ENCODE measurements around the gene MGLL.

Gene MGLL

GRCh38 chr3:127787071-127787490 lies 35.2 kb downstream of the MGLL start:
- Mint-ChIP-seq H3K4me3 (no peak overlapping the region), H3K27ac (peak overlapping the region in 2 of 3 experiments; percentile 57 to 62), H3K27me3 (ENCODE audit: low read depth) (no peaks in the 10 kb centered on the region), H3K36me3 (ENCODE audit: low read depth) (no peaks in the 10 kb centered on the region), H3K9me3 (no peaks in the 10 kb centered on the region), H3K4me1 (peaks cover 79% of the 10 kb centered on the region)
- TF ChIP-seq CTCF (IDR thresholded peaks at IDR 0.05; ENCODE audit: unreplicated experiment in 3 of 3), result no peak

GRCh38 chr3:127786353-127787070 lies 35.8 kb downstream of the MGLL start:
- Mint-ChIP-seq H3K9me3 (no peaks in the 10 kb centered on the region), H3K27me3 (ENCODE audit: low read depth) (no peaks in the 10 kb centered on the region), H3K4me1 (peaks cover 73% of the 10 kb centered on the region), H3K27ac (peak overlapping the region; percentile 25 to 78 (median 71)), H3K36me3 (ENCODE audit: low read depth) (no peaks in the 10 kb centered on the region), H3K4me3 (peak overlapping the region in 1 of 3 experiments; percentile 35)
- no peak for TF ChIP-seq CTCF (IDR thresholded peaks at IDR 0.05; ENCODE audit: unreplicated experiment in 3 of 3)

- Mint-ChIP-seq H3K4me1 (peaks cover 66% of the 10 kb centered on the region), H3K27me3 (ENCODE audit: low read depth) (no peaks in the 10 kb centered on the region), H3K9me3 (no peaks in the 10 kb centered on the region), H3K27ac (peak overlapping the region in 2 of 3 experiments; percentile 71 to 78), H3K4me3 (peak overlapping the region in 1 of 3 experiments; percentile 35), H3K36me3 (ENCODE audit: low read depth) (no peaks in the 10 kb centered on the region)
- TF ChIP-seq CTCF (IDR thresholded peaks at IDR 0.05; ENCODE audit: unreplicated experiment in 3 of 3), result no peak
Measured at GRCh38 chr3:127785711-127786265, 36.5 kb downstream of the MGLL start.

GRCh38 chr3:127784865-127785710 lies 37.2 kb downstream of the MGLL start:
- Mint-ChIP-seq H3K4me1 (peaks cover 62% of the 10 kb centered on the region), H3K36me3 (ENCODE audit: low read depth) (no peaks in the 10 kb centered on the region), H3K27ac (peak overlapping the region; percentile 52 to 78 (median 71)), H3K4me3 (no peak overlapping the region), H3K27me3 (ENCODE audit: low read depth) (no peaks in the 10 kb centered on the region), H3K9me3 (no peaks in the 10 kb centered on the region)
- TF ChIP-seq CTCF (IDR thresholded peaks at IDR 0.05; ENCODE audit: unreplicated experiment in 3 of 3), result no peak

DNA sequence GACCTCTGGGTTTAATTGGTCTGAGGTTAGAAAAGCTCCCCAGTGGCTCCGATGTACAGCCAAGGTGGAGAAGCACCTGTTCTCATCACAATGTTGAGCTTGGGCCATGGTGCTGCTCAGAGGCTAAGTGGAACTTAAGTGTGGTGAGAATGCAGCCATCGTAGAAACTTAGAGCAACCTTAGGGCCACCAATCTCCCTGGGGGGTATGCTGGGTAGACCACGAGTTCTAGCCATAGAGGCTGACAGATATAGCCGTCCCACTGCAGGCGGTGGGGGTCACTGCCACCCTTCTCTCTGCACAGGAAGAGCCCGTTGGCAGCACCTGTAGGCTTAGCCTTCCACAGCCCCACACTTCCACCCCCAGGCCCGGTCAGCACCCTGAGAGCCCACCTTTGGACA lies 38.0 kb downstream of the MGLL start:
- no peaks in the 10 kb centered on the region for H3K9me3 Mint-ChIP-seq

More for the DNA sequence above, 38.0 kb downstream of the MGLL start:
- Mint-ChIP-seq H3K4me3 (no peak overlapping the region), H3K27ac (no peak overlapping the region), H3K36me3 (ENCODE audit: low read depth) (no peaks in the 10 kb centered on the region), H3K4me1 (peaks cover 63% of the 10 kb centered on the region), H3K27me3 (ENCODE audit: low read depth) (no peaks in the 10 kb centered on the region)
- TF ChIP-seq CTCF (IDR thresholded peaks at IDR 0.05; ENCODE audit: unreplicated experiment in 3 of 3), result no peak
